Keratinocyte (primary cell): Measurements from ENCODE around the gene ZGRF1. TPM values are rescaled to one million over a fixed set of nuclear protein-coding genes. Genes with fewer than 3 reads are reported as not detected.
A peak's percentile ranks its signal among the peaks of the same experiment; 100 is the strongest.

ENCODE experiments used
- DNase-seq: peaks from one replicate; pipeline ENCODE4 v3.0.0-alpha.2; 2011; ENCODE audit warnings: low read depth, missing footprints, low spot score
- FAIRE-seq: peaks from 2 replicates; lab custom pipeline; 2011; peaks lifted over from hg19 to GRCh38; lab: Jason Lieb, UNC
- H2AFZ ChIP-seq: 2 replicates; pipeline ENCODE4 v1.6.0; 2012; ENCODE audit warnings: low read length, control low read depth, inconsistent platforms; ENCODE audit not compliant: control insufficient read depth
- H3K27ac ChIP-seq: 2 replicates; pipeline ENCODE4 v1.5.1; 2011; ENCODE audit warnings: low read length; ENCODE audit not compliant: control insufficient read depth, insufficient read depth
- H3K27me3 ChIP-seq: 3 replicates; pipeline ENCODE4 v1.6.0; 2011; ENCODE audit warnings: low read length; ENCODE audit not compliant: control insufficient read depth, insufficient read depth; ENCODE audit errors: extremely low read depth
- H3K36me3 ChIP-seq, 2 experiments: 2 replicates in 1 of 2; 3 replicates in 1 of 2; pipeline ENCODE4 v1.5.1; 2011; ENCODE audit warnings: low read length in 2 of 2, mild to moderate bottlenecking in 1 of 2; ENCODE audit not compliant: control insufficient read depth in 2 of 2, insufficient read depth in 2 of 2; ENCODE audit errors: extremely low read depth in 1 of 2
- H3K4me1 ChIP-seq: 3 replicates; pipeline ENCODE4 v1.5.1; 2011; ENCODE audit warnings: low read length; ENCODE audit not compliant: control insufficient read depth, insufficient read depth; ENCODE audit errors: extremely low read depth
- H3K4me2 ChIP-seq: 3 replicates; pipeline ENCODE4 v1.6.0; 2011; ENCODE audit warnings: low read depth, low read length; ENCODE audit not compliant: control insufficient read depth, insufficient read depth; ENCODE audit errors: extremely low read depth
- H3K4me3 ChIP-seq, 3 experiments: fragments of 200-600 bp in 1 of 3; sonication (generic) in 1 of 3; 2 replicates in 2 of 3; 3 replicates in 1 of 3; pipeline ENCODE4 v1.5.1; 2011 to 2016; ENCODE audit warnings: low read length in 3 of 3, mild to moderate bottlenecking in 3 of 3, control low read depth in 2 of 3, inconsistent platforms in 1 of 3, low read depth in 1 of 3, mixed read lengths in 1 of 3, mixed run types in 1 of 3, moderate library complexity in 1 of 3; ENCODE audit not compliant: control insufficient read depth in 2 of 3, insufficient read depth in 2 of 3; ENCODE audit errors: extremely low read depth in 1 of 3
- H3K79me2 ChIP-seq: 2 replicates; pipeline ENCODE4 v1.6.0; 2012; ENCODE audit warnings: low read length; ENCODE audit not compliant: control insufficient read depth, insufficient read depth
- H3K9ac ChIP-seq: 3 replicates; pipeline ENCODE4 v1.6.0; 2011; ENCODE audit warnings: low read length; ENCODE audit not compliant: control insufficient read depth, insufficient read depth; ENCODE audit errors: extremely low read depth
- H3K9me1 ChIP-seq: 3 replicates; pipeline ENCODE4 v1.6.0; 2011; ENCODE audit warnings: low read length; ENCODE audit not compliant: control insufficient read depth, insufficient read depth; ENCODE audit errors: extremely low read depth
- H3K9me3 ChIP-seq: 2 replicates; pipeline ENCODE4 v1.5.1; 2012; ENCODE audit warnings: low read depth, low read length; ENCODE audit not compliant: control insufficient read depth
- H4K20me1 ChIP-seq: 3 replicates; pipeline ENCODE4 v1.6.0; 2011; ENCODE audit warnings: low read length; ENCODE audit not compliant: control insufficient read depth, insufficient read depth; ENCODE audit errors: extremely low read depth
- EZH2 ChIP-seq: IDR thresholded peaks from one replicate; pipeline ENCODE4 v1.6.1; 2012; ENCODE audit warnings: inconsistent platforms, mild to moderate bottlenecking, low read length, moderate library complexity
- dilution Hi-C: fragments of 300-500 bp; cut with MboI; formaldehyde crosslinking; loops from one replicate; pipeline ENCODE4 v1.7.0; 2020; ENCODE audit warnings: low sequenced_read_pairs; ENCODE audit not compliant: extremely low pct_ligation_motif_present
- polyA plus RNA-seq, 5 experiments: library from polyadenylated mRNA; depleted of rRNA in 3 of 5; stranded (reverse) in 3 of 5; stranded (forward) in 1 of 5; unstranded in 1 of 5; fragments of >200 nt; gene quantifications; 1 replicate in 1 of 5; 2 replicates in 3 of 5; 3 replicates in 1 of 5; pipeline versions ENCODE4 v1.2.1 to v1.2.3, GENCODE V29; 2011 to 2012; ENCODE audit warnings: missing spikeins in 2 of 5, low read depth in 1 of 5, low replicate concordance in 1 of 5
- TF ChIP-seq, protein P1 (sequence below), 3 experiments: IDR thresholded peaks in 1 of 3; conservative IDR thresholded peaks in 1 of 3; optimal IDR thresholded peaks in 1 of 3; 2 replicates in 2 of 3; 3 replicates in 1 of 3; pipeline versions ENCODE3 to v1.5.1; 2011; ENCODE audit warnings: low read length in 3 of 3, mild to moderate bottlenecking in 3 of 3, moderate library complexity in 2 of 3, control low read depth in 1 of 3, inconsistent platforms in 1 of 3; ENCODE audit not compliant: insufficient read depth in 2 of 3; ENCODE audit errors: extremely low read depth in 1 of 3

Gene ZGRF1
- polyA plus RNA-seq, 1 donor (not counting 4 experiments of a cell fraction or from before 2014, with no cell fraction given) = 3.6 TPM

DNA sequence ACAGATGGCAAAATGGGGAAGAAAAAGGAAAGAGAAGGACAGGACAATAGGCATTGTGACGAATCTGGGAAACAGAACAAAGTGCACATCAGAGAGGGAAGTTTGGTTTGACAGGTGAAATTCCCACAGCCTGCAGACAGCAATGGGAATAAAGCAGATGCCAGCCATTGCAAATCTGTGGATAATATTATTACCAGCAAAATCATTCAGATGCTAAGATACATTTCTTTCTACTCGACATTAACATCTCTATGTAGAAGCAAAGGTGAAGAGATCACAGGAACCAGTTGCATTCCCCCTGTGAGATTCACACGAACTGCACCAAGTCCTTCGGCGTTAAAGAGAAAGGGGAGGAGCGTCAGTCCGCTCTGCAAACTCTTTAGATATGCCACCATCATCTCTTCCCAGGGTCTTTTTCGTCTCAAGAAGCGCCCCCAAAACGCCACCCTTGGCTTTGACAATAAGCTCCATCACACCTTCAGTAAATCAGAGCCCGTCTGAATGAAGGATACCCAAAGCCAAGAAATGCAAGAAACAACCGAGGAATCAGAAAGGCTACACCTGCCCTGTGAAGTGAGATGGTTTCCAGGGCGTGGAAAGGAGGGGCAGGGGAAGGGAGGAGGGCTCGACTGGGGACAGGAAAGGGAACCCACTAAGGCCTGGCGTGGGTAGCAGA is 122.6 kb downstream of the ZGRF1 start:
- dilution Hi-C loops = no loop called here
- Histone ChIP-seq H3K79me2 (no peaks in the 10 kb centered on the region), H3K4me1 (peaks cover 10% of the 10 kb centered on the region), H3K9ac (no peak overlapping the region), H3K4me2 (peak overlapping the region; percentile 86), H4K20me1 (peaks cover 9% of the 10 kb centered on the region), H3K27ac (no peak overlapping the region), H3K36me3 (no peaks in the 10 kb centered on the region), H3K9me3 (no peaks in the 10 kb centered on the region), H3K4me3 (no peak overlapping the region), H2AFZ (no peak overlapping the region), H3K27me3 (peaks cover 90% of the 10 kb centered on the region), H3K9me1 (no peaks in the 10 kb centered on the region)
- FAIRE-seq = no peak
- DNase-seq = no peak
- peak; percentile 77 for TF ChIP-seq EZH2
- TF ChIP-seq, protein P1, sequence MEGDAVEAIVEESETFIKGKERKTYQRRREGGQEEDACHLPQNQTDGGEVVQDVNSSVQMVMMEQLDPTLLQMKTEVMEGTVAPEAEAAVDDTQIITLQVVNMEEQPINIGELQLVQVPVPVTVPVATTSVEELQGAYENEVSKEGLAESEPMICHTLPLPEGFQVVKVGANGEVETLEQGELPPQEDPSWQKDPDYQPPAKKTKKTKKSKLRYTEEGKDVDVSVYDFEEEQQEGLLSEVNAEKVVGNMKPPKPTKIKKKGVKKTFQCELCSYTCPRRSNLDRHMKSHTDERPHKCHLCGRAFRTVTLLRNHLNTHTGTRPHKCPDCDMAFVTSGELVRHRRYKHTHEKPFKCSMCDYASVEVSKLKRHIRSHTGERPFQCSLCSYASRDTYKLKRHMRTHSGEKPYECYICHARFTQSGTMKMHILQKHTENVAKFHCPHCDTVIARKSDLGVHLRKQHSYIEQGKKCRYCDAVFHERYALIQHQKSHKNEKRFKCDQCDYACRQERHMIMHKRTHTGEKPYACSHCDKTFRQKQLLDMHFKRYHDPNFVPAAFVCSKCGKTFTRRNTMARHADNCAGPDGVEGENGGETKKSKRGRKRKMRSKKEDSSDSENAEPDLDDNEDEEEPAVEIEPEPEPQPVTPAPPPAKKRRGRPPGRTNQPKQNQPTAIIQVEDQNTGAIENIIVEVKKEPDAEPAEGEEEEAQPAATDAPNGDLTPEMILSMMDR (optimal IDR thresholded peaks at IDR 0.05 in 1 of 3, IDR thresholded peaks at IDR 0.05 in 1 of 3, conservative IDR thresholded peaks at IDR 0.05 in 1 of 3; ENCODE audit: extremely low read depth in 1 of 3, insufficient read depth in 2 of 3, low read length in 3 of 3) = no peak

GRCh38 chr4:112511803-112512118 is 124.9 kb downstream of the ZGRF1 start:
- Histone ChIP-seq H3K9me3 (no peaks in the 10 kb centered on the region), H4K20me1 (peaks cover 5% of the 10 kb centered on the region), H3K4me2 (no peak overlapping the region), H3K79me2 (no peaks in the 10 kb centered on the region), H2AFZ (no peak overlapping the region), H3K36me3 (no peaks in the 10 kb centered on the region), H3K9ac (no peak overlapping the region), H3K27ac (no peak overlapping the region), H3K4me1 (peaks cover 10% of the 10 kb centered on the region), H3K4me3 (no peak overlapping the region), H3K27me3 (peaks cover 86% of the 10 kb centered on the region), H3K9me1 (no peaks in the 10 kb centered on the region)
- FAIRE-seq (no peak), DNase-seq (no peak)
- dilution Hi-C loops = no loop called here
- TF ChIP-seq, protein P1 (optimal IDR thresholded peaks at IDR 0.05 in 1 of 3, IDR thresholded peaks at IDR 0.05 in 1 of 3, conservative IDR thresholded peaks at IDR 0.05 in 1 of 3; ENCODE audit: extremely low read depth in 1 of 3, insufficient read depth in 2 of 3, low read length in 3 of 3) = no peak
- TF ChIP-seq EZH2 = no peak
